Ishikawa (cell line): ENCODE data around the gene NUP93.

Experiments used
- CEBPB ChIP-seq: IDR thresholded peaks from 2 replicates; pipeline ENCODE4 v1.6.1; 2012
- CREB1 ChIP-seq: IDR thresholded peaks from 2 replicates; pipeline ENCODE4 v1.6.1; 2012; ENCODE audit warnings: low read depth
- EGR1 ChIP-seq: IDR thresholded peaks from 2 replicates; pipeline ENCODE4 v1.6.1; 2012
- EP300 ChIP-seq: IDR thresholded peaks from 2 replicates; pipeline ENCODE4 v1.6.1; 2012; ENCODE audit warnings: borderline replicate concordance
- FOXM1 ChIP-seq: IDR thresholded peaks from 2 replicates; pipeline ENCODE4 v1.6.1; 2012; ENCODE audit warnings: low read depth, borderline replicate concordance
- NFIC ChIP-seq: IDR thresholded peaks from 2 replicates; pipeline ENCODE4 v1.6.1; 2012
- RAD21 ChIP-seq: IDR thresholded peaks from 2 replicates; pipeline ENCODE4 v1.6.1; 2012; ENCODE audit warnings: low read depth
- TAF1 ChIP-seq: IDR thresholded peaks from 2 replicates; pipeline ENCODE4 v1.6.1; 2012; ENCODE audit warnings: low read depth, mild to moderate bottlenecking
- TCF12 ChIP-seq: IDR thresholded peaks from 2 replicates; pipeline ENCODE4 v1.6.1; 2012; ENCODE audit warnings: low read depth
- YY1 ChIP-seq: IDR thresholded peaks from 2 replicates; pipeline ENCODE4 v1.6.1; 2012; ENCODE audit warnings: low read depth
- TF ChIP-seq, protein P1 (sequence below): IDR thresholded peaks from 2 replicates; pipeline ENCODE4 v1.6.1; 2012
- TF ChIP-seq, protein P2 (sequence below): IDR thresholded peaks from 2 replicates; pipeline ENCODE4 v1.6.1; 2012; ENCODE audit warnings: low read depth, mild to moderate bottlenecking

DNA sequence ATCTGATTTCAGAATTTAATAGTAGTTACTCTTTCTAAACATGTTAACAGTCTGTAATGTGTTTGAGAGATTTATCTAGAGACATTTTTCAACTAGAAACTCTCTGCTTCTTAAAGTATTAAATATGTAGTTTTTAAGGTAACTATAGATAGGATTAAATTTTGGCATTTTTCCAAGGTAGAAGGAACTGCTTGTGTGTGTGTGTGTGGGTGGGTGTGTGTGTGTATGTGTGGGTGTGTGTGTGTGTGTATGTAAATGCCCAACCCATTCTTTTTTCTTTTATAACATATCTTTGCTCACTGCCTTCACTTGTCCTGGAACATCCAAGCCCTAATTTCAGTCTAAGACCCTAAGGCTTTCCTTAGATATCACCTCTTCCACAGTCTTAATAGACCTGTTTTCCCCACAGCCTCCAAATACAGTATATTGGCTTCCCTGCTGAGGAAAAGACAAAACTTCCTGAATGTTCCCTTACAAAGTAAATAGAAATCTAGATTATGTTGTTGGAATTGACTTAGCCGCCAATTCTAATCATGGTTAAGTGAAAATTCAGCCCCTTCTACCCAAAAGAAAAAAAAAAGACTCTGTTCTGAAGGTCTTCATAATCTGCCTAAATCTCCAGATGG, 33.5 kb downstream of the NUP93 start:
- no peak for TF ChIP-seq FOXM1
- TF ChIP-seq EP300, result no peak
- TF ChIP-seq RAD21, result no peak
- TF ChIP-seq TCF12, result no peak
- TF ChIP-seq NFIC, result no peak
- no peak for TF ChIP-seq CREB1
- TF ChIP-seq, protein P1, sequence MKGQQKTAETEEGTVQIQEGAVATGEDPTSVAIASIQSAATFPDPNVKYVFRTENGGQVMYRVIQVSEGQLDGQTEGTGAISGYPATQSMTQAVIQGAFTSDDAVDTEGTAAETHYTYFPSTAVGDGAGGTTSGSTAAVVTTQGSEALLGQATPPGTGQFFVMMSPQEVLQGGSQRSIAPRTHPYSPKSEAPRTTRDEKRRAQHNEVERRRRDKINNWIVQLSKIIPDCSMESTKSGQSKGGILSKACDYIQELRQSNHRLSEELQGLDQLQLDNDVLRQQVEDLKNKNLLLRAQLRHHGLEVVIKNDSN, result no peak
- no peak for TF ChIP-seq TAF1
- TF ChIP-seq EGR1, result no peak
- no peak for TF ChIP-seq YY1
- TF ChIP-seq CEBPB, result no peak
- TF ChIP-seq, protein P2, sequence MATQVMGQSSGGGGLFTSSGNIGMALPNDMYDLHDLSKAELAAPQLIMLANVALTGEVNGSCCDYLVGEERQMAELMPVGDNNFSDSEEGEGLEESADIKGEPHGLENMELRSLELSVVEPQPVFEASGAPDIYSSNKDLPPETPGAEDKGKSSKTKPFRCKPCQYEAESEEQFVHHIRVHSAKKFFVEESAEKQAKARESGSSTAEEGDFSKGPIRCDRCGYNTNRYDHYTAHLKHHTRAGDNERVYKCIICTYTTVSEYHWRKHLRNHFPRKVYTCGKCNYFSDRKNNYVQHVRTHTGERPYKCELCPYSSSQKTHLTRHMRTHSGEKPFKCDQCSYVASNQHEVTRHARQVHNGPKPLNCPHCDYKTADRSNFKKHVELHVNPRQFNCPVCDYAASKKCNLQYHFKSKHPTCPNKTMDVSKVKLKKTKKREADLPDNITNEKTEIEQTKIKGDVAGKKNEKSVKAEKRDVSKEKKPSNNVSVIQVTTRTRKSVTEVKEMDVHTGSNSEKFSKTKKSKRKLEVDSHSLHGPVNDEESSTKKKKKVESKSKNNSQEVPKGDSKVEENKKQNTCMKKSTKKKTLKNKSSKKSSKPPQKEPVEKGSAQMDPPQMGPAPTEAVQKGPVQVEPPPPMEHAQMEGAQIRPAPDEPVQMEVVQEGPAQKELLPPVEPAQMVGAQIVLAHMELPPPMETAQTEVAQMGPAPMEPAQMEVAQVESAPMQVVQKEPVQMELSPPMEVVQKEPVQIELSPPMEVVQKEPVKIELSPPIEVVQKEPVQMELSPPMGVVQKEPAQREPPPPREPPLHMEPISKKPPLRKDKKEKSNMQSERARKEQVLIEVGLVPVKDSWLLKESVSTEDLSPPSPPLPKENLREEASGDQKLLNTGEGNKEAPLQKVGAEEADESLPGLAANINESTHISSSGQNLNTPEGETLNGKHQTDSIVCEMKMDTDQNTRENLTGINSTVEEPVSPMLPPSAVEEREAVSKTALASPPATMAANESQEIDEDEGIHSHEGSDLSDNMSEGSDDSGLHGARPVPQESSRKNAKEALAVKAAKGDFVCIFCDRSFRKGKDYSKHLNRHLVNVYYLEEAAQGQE, result no peak
